ENCODE results near the gene CDCP1.

CDCP1 gene

GRCh38 chr3:45135959-45136358, 10.2 kb downstream of the CDCP1 start:
- FAIRE-seq: no peak

GRCh38 chr3:45134758-45135521, 11.2 kb downstream of the CDCP1 start:
- FAIRE-seq: no peak

- FAIRE-seq: no peak
Measured at GRCh38 chr3:45132568-45133211, 13.5 kb downstream of the CDCP1 start.

DNA sequence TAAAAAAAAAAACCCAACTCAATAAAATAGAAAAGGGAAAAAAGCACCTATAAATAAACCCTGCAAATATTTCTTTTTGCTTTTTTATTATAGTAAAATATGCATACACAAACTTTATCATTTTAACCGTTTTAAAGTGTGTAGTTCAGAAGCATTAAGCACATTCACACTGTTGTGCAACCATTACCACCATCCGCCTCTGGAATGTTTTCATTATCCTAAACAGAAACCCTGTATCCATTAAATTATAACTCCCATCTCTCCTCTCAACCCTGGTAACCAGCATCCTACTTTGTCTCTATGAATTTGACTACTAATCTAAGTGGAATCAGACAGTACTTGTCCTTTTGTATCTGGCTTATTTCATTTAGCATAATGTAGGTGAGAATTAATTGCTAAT, 15.0 kb downstream of the CDCP1 start:
- FAIRE-seq: no peak

DNA sequence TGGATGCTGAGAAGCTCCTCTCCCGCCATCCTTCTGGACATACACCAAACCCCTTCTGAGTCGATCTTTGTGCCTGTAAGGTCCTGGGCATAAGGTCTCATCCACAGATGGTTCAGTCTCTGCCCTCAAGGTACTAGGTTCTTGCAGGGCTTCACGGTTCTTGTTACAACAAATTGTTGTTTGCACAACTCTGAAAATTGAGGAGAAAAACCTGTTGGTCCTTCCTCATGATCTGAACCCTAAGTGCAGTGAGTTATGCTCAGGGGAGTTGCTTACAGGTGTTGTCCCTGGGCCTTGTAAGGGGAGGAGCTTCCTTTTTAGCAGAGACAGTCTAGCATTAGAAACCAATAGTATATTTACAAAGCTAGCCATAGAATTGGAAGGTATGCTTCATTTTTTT, 15.7 kb downstream of the CDCP1 start:
- no peak for FAIRE-seq

DNA sequence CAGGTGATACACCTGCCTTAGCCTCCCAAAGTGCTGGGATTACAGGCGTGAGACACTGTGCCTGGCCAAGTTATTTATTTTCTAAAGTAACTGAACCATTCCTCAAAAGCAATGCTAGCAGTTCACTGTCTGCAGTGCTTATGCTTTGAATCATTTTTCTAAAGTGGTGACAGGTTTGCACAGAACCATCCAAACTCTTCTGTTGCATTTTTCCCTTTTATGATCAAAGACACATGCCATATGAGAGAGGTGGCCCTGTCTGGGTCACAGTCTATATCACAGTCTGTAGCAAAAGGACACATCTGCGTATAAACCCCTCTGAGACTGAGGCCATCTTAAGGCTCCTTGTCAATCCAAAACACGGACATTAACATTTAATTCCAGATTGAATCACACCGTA, 17.2 kb downstream of the CDCP1 start:
- FAIRE-seq: no peak

DNA sequence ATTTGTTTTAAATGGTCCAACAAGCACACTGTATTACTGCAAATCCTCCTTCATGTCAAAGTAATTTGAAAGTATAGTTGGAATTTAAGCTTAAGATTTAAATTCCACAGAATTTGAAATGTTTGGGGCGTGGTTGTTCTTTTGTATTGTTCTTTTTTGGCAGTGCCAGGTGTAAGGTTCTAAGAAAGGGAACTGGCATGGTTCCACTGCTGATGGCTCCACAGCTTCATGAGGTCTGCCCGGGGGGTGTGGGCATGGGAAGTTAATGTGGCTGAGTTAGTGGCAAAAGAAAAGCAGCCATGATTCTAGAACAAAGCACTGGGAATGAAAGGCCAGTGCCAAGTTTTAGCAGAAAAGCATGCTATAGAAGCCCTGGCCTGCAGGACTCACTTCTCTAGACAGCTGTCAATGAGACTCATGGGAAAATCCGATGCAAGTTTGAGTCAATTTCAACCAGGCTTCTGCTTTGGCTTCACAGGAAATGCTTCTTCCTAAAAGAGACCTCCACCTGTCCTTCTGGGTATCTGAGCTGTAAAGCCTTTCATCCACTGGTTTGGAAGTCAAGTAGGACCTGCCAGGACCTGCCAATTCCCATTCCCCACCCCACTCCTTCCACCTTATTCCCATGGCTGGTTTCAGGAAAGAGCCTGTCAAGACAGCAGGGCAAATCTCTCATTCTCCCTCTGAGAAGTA, 18.9 kb downstream of the CDCP1 start:
- FAIRE-seq: no peak

GRCh38 chr3:45126730-45127129, 19.4 kb downstream of the CDCP1 start:
- FAIRE-seq: no peak

- FAIRE-seq: no peak
Measured at GRCh38 chr3:45125550-45126026, 20.6 kb downstream of the CDCP1 start.

DNA sequence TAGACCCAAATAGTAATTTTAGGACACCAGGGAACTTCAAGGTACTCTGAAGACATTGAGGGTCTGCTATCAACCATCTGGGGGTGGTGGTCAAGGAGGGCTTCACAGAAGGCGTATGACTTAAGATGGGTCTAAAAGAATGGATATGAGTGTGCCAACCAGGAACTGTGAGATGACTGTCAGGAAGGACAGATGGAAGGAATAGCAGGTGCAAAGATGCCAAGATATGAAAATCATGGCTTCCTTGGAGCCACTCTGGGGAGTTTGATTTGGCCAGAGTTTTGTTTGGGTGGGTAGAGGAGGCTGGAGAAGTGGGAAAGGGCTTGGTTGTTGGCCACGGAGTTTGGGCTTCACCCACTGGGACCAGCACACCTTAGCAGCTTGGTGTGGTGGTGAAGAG, 21.2 kb downstream of the CDCP1 start:
- FAIRE-seq: no peak

DNA sequence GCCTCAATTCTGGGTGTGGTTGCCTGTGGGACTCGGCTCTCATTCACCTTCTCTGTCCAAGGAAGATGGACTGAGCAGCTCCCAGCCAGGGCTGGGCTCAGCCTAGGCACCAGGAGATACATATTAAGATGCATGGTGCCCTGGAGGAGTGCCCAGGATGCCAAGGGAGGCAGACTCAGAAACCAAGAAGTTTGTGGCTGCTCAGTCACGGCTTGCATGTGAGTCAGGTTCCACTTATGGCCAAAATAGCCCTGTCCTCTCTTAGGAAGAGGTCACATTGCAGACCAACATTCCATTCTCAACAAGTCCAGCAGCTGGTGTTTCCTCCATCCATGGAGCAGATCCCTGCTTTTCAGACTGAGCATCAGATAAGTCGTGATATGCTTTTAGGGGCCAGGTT, 21.8 kb downstream of the CDCP1 start:
- no peak for FAIRE-seq

DNA sequence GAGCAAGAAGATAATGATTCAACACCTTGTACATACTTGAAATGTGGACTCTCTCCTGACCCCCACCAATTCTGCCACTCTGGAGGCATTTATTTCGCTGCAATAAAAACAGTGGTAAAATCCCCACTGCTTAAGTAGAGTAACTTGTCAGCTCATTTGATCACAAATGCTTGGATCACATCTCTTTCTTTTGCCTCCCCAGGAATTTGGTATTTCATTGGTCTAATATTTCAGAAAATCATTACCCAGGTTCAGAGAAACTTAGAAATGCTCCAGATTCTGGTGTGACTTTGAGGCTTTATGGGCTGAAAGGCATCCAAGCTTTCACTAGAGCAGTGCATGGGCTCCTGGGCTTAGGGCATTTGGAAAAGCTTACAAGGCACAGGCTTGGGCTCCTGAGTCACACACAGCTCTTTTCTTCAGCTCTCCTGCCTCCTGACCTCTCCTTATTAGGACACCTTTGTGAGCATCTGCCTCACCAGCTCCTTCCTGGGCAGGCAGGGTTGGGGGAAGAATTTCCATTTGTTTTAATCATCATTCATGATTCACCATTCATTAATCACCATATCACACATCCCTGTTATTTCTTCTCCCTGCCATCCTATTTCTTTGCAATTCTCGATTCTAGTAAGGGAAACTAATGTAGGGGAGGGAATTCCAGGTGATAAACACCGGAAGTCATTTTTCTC, 22.5 kb downstream of the CDCP1 start:
- no peak for FAIRE-seq

- no peak for FAIRE-seq
Measured at GRCh38 chr3:45123030-45123429, 23.1 kb downstream of the CDCP1 start.

GRCh38 chr3:45120359-45121158, 25.6 kb downstream of the CDCP1 start:
- no peak for FAIRE-seq

DNA sequence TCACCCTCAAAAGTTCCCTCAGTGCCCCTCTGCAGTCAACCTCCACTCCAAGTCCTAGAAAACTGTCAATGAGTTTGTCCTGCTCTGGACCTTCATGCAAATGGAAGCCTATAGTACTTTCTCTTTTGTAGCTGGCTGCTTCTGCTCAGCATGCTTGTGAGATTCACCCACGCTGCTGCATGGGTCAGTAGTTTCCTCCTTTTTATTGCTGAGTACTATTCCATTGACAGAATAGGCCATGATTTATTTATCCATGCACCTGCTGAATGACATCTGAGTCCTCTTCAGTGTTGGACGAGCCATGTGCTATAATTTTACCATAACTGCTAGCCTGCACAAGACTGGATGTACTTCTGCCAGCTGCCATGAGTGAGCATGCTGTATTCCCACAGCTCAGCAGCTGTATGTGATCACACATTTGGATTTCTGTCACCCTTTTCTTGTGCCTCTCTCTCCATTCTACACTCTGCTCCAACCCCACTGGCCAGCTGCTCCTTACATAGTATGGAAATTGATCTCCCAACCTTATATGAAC, 26.3 kb downstream of the CDCP1 start:
- FAIRE-seq: no peak

GRCh38 chr3:45119376-45119775, 26.8 kb downstream of the CDCP1 start:
- FAIRE-seq: no peak

- FAIRE-seq: no peak
Measured at GRCh38 chr3:45118615-45119071, 27.5 kb downstream of the CDCP1 start.

GRCh38 chr3:45116350-45116749, 29.8 kb downstream of the CDCP1 start:
- no peak for FAIRE-seq

GRCh38 chr3:45113625-45114050, 32.5 kb downstream of the CDCP1 start:
- FAIRE-seq: no peak

DNA sequence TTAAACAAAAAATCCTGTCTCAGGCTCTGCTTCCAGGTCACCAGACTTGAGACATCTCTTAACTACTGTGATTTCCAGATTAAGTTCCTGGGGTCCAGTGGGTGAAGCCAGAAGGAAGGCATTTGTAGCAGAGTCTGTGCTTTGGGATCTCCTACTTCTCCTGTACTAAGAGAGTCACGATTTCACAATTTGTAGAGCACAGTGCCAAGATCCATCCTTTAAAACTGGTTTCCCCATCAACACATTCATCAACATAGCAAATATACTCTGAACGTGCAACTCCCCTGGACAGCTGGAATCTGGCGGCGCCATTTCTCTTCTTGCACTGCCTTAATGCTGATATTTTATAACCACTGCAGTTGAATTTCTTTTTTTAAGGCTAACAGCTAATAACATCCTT, 33.2 kb downstream of the CDCP1 start:
- no peak for FAIRE-seq

GRCh38 chr3:45110509-45110833, 35.7 kb downstream of the CDCP1 start:
- no peak for FAIRE-seq
